Breast epithelium (tissue), 3 donors: ENCODE data around the gene GPR137.

Experiments used
- POLR2A ChIP-seq: fragments of 450-650 bp; IDR thresholded peaks from one replicate; pipeline ENCODE4 v1.6.1; 2016; ENCODE audit warnings: antibody characterized with exemption, mild to moderate bottlenecking, moderate library complexity
- POLR2AphosphoS5 ChIP-seq, 3 donors: sonication (generic); formaldehyde crosslinking; IDR thresholded peaks; one replicate each; pipeline ENCODE4 v1.6.1; 2017; ENCODE audit warnings: antibody characterized with exemption in 3 of 3
- TF ChIP-seq, protein P1 (sequence below), 3 donors: fragments of 450-650 bp; IDR thresholded peaks; one replicate each; pipeline ENCODE4 v1.5.1; 2016 to 2017; ENCODE audit warnings: antibody characterized with exemption in 3 of 3, mild to moderate bottlenecking in 3 of 3, moderate library complexity in 3 of 3

DNA sequence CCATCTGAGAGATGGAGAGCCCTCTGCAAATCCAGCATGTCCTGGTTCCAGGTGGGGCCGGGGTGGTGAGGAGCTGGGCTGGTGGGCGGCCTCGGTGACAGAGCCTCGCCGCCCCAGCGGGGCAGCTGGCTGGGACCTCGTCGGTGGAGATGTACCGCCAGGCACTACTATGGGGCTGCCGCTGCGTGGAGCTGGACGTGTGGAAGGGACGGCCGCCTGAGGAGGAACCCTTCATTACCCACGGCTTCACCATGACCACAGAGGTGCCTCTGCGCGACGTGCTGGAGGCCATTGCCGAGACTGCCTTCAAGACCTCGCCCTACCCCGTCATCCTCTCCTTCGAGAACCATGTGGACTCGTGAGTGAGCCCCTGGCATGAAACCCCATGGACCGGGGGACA, 27.3 kb upstream of the GPR137 start:
- TF ChIP-seq, protein P1, sequence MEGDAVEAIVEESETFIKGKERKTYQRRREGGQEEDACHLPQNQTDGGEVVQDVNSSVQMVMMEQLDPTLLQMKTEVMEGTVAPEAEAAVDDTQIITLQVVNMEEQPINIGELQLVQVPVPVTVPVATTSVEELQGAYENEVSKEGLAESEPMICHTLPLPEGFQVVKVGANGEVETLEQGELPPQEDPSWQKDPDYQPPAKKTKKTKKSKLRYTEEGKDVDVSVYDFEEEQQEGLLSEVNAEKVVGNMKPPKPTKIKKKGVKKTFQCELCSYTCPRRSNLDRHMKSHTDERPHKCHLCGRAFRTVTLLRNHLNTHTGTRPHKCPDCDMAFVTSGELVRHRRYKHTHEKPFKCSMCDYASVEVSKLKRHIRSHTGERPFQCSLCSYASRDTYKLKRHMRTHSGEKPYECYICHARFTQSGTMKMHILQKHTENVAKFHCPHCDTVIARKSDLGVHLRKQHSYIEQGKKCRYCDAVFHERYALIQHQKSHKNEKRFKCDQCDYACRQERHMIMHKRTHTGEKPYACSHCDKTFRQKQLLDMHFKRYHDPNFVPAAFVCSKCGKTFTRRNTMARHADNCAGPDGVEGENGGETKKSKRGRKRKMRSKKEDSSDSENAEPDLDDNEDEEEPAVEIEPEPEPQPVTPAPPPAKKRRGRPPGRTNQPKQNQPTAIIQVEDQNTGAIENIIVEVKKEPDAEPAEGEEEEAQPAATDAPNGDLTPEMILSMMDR (IDR thresholded peaks at IDR 0.05), result no peak
- no peak for TF ChIP-seq POLR2AphosphoS5 (IDR thresholded peaks at IDR 0.05)
- no peak for TF ChIP-seq POLR2A
